B cell (primary cell): Measurements from ENCODE around the gene HLA-DQA1.

Experiments
- EZH2 ChIP-seq: IDR thresholded peaks from 2 replicates; pipeline ENCODE4 v1.6.1; 2012; ENCODE audit warnings: borderline replicate concordance, low read depth, mild to moderate bottlenecking, moderate library complexity, low read length; ENCODE audit not compliant: insufficient read depth, poor library complexity, severe bottlenecking
- TF ChIP-seq, protein P1 (sequence below): fragments of 200-600 bp; IDR thresholded peaks from one replicate; pipeline ENCODE4 v1.8.0; 2022; ENCODE audit warnings: antibody characterized with exemption, mild to moderate bottlenecking

DNA sequence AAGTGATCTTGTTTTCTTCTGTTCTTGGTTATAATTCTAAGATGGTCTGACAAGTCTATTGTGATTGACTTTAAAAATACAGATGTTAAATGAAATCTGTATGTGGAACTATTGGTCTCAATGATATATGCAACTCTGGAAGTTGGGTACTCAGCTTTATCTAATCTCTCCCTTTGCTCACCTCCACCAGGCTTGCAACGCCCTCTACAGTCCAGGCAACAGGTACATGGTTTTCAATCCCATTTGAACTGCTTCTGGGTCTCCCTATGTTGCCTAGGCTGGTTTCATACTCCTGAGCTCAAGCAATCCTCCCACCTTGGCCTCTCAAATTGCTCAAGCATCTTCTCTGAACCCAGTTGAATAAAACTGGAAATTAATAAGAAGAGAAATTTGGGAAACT lies 54.8 kb downstream of the HLA-DQA1 start:
- TF ChIP-seq, protein P1, sequence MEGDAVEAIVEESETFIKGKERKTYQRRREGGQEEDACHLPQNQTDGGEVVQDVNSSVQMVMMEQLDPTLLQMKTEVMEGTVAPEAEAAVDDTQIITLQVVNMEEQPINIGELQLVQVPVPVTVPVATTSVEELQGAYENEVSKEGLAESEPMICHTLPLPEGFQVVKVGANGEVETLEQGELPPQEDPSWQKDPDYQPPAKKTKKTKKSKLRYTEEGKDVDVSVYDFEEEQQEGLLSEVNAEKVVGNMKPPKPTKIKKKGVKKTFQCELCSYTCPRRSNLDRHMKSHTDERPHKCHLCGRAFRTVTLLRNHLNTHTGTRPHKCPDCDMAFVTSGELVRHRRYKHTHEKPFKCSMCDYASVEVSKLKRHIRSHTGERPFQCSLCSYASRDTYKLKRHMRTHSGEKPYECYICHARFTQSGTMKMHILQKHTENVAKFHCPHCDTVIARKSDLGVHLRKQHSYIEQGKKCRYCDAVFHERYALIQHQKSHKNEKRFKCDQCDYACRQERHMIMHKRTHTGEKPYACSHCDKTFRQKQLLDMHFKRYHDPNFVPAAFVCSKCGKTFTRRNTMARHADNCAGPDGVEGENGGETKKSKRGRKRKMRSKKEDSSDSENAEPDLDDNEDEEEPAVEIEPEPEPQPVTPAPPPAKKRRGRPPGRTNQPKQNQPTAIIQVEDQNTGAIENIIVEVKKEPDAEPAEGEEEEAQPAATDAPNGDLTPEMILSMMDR: peak; percentile 42
- no peak for TF ChIP-seq EZH2
